Measurements from ENCODE around the gene SLC6A6. TPM values are rescaled to one million over a fixed set of nuclear protein-coding genes. Genes with fewer than 3 reads are reported as not detected.

SLC6A6 gene
- total and polyA plus RNA-seq, 2 donors (not counting 1 experiment from before 2014, with no cell fraction given) = 8.9 to 24.0 TPM

- Histone ChIP-seq H3K9ac (ENCODE audit: insufficient read depth, low read length) (no peak overlapping the region), H3K79me2 (ENCODE audit: control insufficient read depth, insufficient read depth, low read length) (no peaks in the 10 kb centered on the region), H4K20me1 (ENCODE audit: control insufficient read depth, extremely low read depth, insufficient read depth, low read length) (no peaks in the 10 kb centered on the region), H3K4me3 (replicated peaks in 1 of 4; ENCODE audit: control extremely low read depth in 1 of 4, insufficient read depth in 1 of 4, low read depth in 3 of 4, low read length in 4 of 4) (no peak overlapping the region), H3K4me2 (ENCODE audit: extremely low read depth, insufficient read depth, low read length) (no peak overlapping the region), H3K4me1 (ENCODE audit: control insufficient read depth, extremely low read depth, insufficient read depth, low read length) (no peaks in the 10 kb centered on the region), H3K9me3 (ENCODE audit: control insufficient read depth, insufficient read depth, low read depth, low read length) (no peaks in the 10 kb centered on the region), H2AFZ (ENCODE audit: low read length) (no peak overlapping the region), H3K27ac (ENCODE audit: insufficient read depth, low read length) (no peak overlapping the region), H3K27me3 (ENCODE audit: control insufficient read depth, insufficient read depth, low read length) (no peaks in the 10 kb centered on the region), H3K36me3 (ENCODE audit: control insufficient read depth, insufficient read depth, low read length) (no peaks in the 10 kb centered on the region)
- TF ChIP-seq EZH2 (IDR thresholded peaks at IDR 0.05; ENCODE audit: low read length, missing control alignments) = no peak
- TF ChIP-seq, protein P1, sequence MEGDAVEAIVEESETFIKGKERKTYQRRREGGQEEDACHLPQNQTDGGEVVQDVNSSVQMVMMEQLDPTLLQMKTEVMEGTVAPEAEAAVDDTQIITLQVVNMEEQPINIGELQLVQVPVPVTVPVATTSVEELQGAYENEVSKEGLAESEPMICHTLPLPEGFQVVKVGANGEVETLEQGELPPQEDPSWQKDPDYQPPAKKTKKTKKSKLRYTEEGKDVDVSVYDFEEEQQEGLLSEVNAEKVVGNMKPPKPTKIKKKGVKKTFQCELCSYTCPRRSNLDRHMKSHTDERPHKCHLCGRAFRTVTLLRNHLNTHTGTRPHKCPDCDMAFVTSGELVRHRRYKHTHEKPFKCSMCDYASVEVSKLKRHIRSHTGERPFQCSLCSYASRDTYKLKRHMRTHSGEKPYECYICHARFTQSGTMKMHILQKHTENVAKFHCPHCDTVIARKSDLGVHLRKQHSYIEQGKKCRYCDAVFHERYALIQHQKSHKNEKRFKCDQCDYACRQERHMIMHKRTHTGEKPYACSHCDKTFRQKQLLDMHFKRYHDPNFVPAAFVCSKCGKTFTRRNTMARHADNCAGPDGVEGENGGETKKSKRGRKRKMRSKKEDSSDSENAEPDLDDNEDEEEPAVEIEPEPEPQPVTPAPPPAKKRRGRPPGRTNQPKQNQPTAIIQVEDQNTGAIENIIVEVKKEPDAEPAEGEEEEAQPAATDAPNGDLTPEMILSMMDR (conservative IDR thresholded peaks at IDR 0.05 in 1 of 2, IDR thresholded peaks at IDR 0.05 in 1 of 2; ENCODE audit: low read depth in 1 of 2, low read length in 2 of 2) = no peak
- DNase-seq (ENCODE audit: low read depth in 2 of 2) = no peak
Observed at GRCh38 chr3:14511623-14512280, 109.3 kb downstream of the SLC6A6 start.

DNA sequence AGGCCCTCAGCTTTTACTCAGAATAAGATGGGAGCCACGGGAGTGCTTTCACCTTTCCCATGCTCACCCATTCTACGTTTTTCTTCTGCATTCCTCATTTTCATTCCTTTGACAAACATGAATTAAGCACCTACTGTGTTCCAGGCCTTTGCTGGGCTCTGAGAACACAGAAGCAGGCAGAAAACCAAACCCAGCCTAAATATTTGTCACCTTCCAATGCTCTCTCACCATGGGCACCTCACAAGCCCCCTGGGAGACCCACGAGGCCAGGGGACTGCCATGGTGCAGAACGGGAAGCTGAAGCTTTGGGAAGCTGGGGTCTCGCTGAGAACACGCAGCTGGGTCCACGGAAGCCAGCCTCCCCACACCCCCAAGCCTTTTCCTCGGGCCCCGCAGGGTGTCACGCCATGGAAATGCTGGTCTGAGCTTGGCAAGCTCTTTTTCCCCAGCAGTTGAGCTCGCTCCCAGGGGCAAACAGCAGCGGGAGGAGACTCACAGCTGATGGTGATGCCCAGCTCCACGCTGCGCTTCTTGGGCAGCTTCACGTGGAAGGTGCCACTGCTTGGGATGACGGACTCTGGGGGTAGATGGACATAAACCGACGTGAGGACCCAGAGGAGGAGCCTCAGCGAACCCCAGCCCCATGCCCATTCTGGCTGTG, 110.0 kb downstream of the SLC6A6 start:
- Histone ChIP-seq H3K36me3 (ENCODE audit: control insufficient read depth, insufficient read depth, low read length) (no peaks in the 10 kb centered on the region), H3K79me2 (ENCODE audit: control insufficient read depth, insufficient read depth, low read length) (no peaks in the 10 kb centered on the region), H4K20me1 (ENCODE audit: control insufficient read depth, extremely low read depth, insufficient read depth, low read length) (no peaks in the 10 kb centered on the region), H3K4me2 (ENCODE audit: extremely low read depth, insufficient read depth, low read length) (no peak overlapping the region), H3K4me1 (ENCODE audit: control insufficient read depth, extremely low read depth, insufficient read depth, low read length) (no peaks in the 10 kb centered on the region), H3K27me3 (ENCODE audit: control insufficient read depth, insufficient read depth, low read length) (no peaks in the 10 kb centered on the region), H3K4me3 (replicated peaks in 1 of 4; ENCODE audit: control extremely low read depth in 1 of 4, insufficient read depth in 1 of 4, low read depth in 3 of 4, low read length in 4 of 4) (no peak overlapping the region), H3K9ac (ENCODE audit: insufficient read depth, low read length) (no peak overlapping the region), H3K9me3 (ENCODE audit: control insufficient read depth, insufficient read depth, low read depth, low read length) (no peaks in the 10 kb centered on the region), H2AFZ (ENCODE audit: low read length) (no peak overlapping the region), H3K27ac (ENCODE audit: insufficient read depth, low read length) (no peak overlapping the region)
- no peak for DNase-seq (ENCODE audit: low read depth in 2 of 2)
- TF ChIP-seq, protein P1 (conservative IDR thresholded peaks at IDR 0.05 in 1 of 2, IDR thresholded peaks at IDR 0.05 in 1 of 2; ENCODE audit: low read depth in 1 of 2, low read length in 2 of 2) = no peak
- TF ChIP-seq EZH2 (IDR thresholded peaks at IDR 0.05; ENCODE audit: low read length, missing control alignments) = no peak

GRCh38 chr3:14512942-14513327, 110.5 kb downstream of the SLC6A6 start:
- DNase-seq (ENCODE audit: low read depth in 2 of 2) = no peak
- no peak for TF ChIP-seq EZH2 (IDR thresholded peaks at IDR 0.05; ENCODE audit: low read length, missing control alignments)
- TF ChIP-seq, protein P1 (conservative IDR thresholded peaks at IDR 0.05 in 1 of 2, IDR thresholded peaks at IDR 0.05 in 1 of 2; ENCODE audit: low read depth in 1 of 2, low read length in 2 of 2) = no peak
- Histone ChIP-seq H3K36me3 (ENCODE audit: control insufficient read depth, insufficient read depth, low read length) (no peaks in the 10 kb centered on the region), H3K27ac (ENCODE audit: insufficient read depth, low read length) (no peak overlapping the region), H3K4me2 (ENCODE audit: extremely low read depth, insufficient read depth, low read length) (no peak overlapping the region), H4K20me1 (ENCODE audit: control insufficient read depth, extremely low read depth, insufficient read depth, low read length) (no peaks in the 10 kb centered on the region), H3K9me3 (ENCODE audit: control insufficient read depth, insufficient read depth, low read depth, low read length) (no peaks in the 10 kb centered on the region), H2AFZ (ENCODE audit: low read length) (no peak overlapping the region), H3K4me1 (ENCODE audit: control insufficient read depth, extremely low read depth, insufficient read depth, low read length) (no peaks in the 10 kb centered on the region), H3K4me3 (replicated peaks in 1 of 4; ENCODE audit: control extremely low read depth in 1 of 4, insufficient read depth in 1 of 4, low read depth in 3 of 4, low read length in 4 of 4) (no peak overlapping the region), H3K27me3 (ENCODE audit: control insufficient read depth, insufficient read depth, low read length) (no peaks in the 10 kb centered on the region), H3K79me2 (ENCODE audit: control insufficient read depth, insufficient read depth, low read length) (no peaks in the 10 kb centered on the region), H3K9ac (ENCODE audit: insufficient read depth, low read length) (no peak overlapping the region)
